ENCODE measurements around the gene SNTG2. TPM values are rescaled to one million over a fixed set of nuclear protein-coding genes. Genes with fewer than 3 reads are reported as not detected.

Gene SNTG2
- total RNA-seq, 3 donors from 2014 or later (not counting 1 experiment from before 2014, with no cell fraction given) = not detected

DNA sequence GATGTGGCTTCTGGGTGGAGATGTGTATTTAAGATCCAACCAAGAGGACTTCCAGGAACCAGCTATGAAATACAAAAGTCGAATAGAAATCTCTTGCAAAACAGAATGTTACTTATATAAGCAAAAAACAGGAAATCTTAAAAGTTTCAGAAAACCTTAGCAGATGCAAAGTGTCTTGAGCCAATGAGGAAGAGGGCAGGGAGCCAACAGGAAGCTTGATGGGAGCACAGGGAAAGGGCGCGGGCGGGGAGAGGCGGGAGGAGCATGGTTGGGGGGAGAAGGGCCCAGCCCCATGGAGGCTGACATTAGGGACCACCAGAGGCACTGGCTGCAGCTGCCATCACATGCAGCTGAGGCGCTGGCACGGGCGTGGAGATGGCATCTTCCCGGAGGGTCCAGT lies 203.3 kb downstream of the SNTG2 start:
- no peak for ATAC-seq
- Histone ChIP-seq H3K27me3 (ENCODE audit: control insufficient read depth, insufficient read depth, low read length) (no peaks in the 10 kb centered on the region), H3K36me3 (ENCODE audit: control insufficient read depth, insufficient read depth, low read length) (no peaks in the 10 kb centered on the region), H3K9me3 (ENCODE audit: control insufficient read depth, insufficient read depth, low read length) (no peaks in the 10 kb centered on the region), H3K4me1 (ENCODE audit: control insufficient read depth, insufficient read depth, low read length) (no peaks in the 10 kb centered on the region), H3K4me3 (ENCODE audit: low read length) (no peak overlapping the region), H3K27ac (ENCODE audit: low read length) (no peak overlapping the region)
- TF ChIP-seq, protein P1, sequence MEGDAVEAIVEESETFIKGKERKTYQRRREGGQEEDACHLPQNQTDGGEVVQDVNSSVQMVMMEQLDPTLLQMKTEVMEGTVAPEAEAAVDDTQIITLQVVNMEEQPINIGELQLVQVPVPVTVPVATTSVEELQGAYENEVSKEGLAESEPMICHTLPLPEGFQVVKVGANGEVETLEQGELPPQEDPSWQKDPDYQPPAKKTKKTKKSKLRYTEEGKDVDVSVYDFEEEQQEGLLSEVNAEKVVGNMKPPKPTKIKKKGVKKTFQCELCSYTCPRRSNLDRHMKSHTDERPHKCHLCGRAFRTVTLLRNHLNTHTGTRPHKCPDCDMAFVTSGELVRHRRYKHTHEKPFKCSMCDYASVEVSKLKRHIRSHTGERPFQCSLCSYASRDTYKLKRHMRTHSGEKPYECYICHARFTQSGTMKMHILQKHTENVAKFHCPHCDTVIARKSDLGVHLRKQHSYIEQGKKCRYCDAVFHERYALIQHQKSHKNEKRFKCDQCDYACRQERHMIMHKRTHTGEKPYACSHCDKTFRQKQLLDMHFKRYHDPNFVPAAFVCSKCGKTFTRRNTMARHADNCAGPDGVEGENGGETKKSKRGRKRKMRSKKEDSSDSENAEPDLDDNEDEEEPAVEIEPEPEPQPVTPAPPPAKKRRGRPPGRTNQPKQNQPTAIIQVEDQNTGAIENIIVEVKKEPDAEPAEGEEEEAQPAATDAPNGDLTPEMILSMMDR (IDR thresholded peaks at IDR 0.05) = no peak
- intact Hi-C loops (cut with micrococcal nuclease) = no loop called here
- Mint-ChIP-seq H3K27me3 (ENCODE audit: low read depth in 2 of 2) (peaks cover 0 to 4% of the 10 kb centered on the region in 2 donors), H3K36me3 (no peaks in the 10 kb centered on the region), H3K9me3 (no peaks in the 10 kb centered on the region), H3K4me3 (no peak overlapping the region), H3K27ac (no peak overlapping the region), H3K4me1 (no peaks in the 10 kb centered on the region)
- 57% methylated on average over 8 of the region's 9 CpGs for WGBS (ENCODE audit: insufficient coverage)
- no peak for DNase-seq

DNA sequence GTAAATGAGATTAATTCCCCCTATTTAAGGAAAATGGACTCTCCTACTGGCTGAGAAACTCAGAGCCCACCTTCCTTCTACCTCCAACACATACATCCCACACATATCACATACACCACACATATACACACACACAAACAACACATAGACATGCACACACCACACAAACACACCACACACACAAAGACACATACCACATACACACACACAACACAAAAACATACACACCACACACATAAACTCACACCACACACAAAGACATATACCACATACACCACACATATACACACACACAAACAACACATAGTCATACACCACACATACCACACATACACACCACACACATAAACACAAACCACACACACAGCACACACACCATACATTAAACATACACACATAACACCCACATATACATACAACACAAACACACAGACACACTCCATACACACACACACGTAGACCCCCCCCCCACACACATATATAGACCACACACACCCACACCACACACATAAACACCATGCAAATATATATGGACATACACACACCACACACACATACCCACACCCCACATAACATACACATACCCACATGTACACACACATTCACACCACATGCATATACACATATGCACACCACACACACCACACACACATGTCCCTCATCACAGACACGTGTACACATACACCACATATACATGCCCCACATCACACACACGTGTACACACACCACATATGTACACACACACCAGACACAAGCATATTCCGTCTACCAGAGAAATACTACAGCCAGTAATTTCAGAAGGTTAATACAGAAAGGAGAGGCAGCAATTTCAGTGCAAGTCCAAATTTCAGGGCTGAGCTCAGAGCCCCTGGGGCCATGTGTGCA lies 204.3 kb downstream of the SNTG2 start:
- ATAC-seq (no peak), DNase-seq (no peak)
- Mint-ChIP-seq H3K27ac (no peak overlapping the region), H3K27me3 (ENCODE audit: low read depth in 2 of 2) (peaks cover 0 to 2% of the 10 kb centered on the region in 2 donors), H3K4me3 (no peak overlapping the region), H3K36me3 (no peaks in the 10 kb centered on the region), H3K4me1 (no peaks in the 10 kb centered on the region), H3K9me3 (no peaks in the 10 kb centered on the region)
- Histone ChIP-seq H3K27me3 (ENCODE audit: control insufficient read depth, insufficient read depth, low read length) (no peaks in the 10 kb centered on the region), H3K9me3 (ENCODE audit: control insufficient read depth, insufficient read depth, low read length) (no peaks in the 10 kb centered on the region), H3K36me3 (ENCODE audit: control insufficient read depth, insufficient read depth, low read length) (no peaks in the 10 kb centered on the region), H3K4me1 (ENCODE audit: control insufficient read depth, insufficient read depth, low read length) (no peaks in the 10 kb centered on the region), H3K27ac (ENCODE audit: low read length) (no peak overlapping the region), H3K4me3 (ENCODE audit: low read length) (no peak overlapping the region)
- intact Hi-C loops (cut with micrococcal nuclease) = no loop called here
- 81% methylated on average over 4 of the region's 4 CpGs for WGBS (ENCODE audit: insufficient coverage)
- TF ChIP-seq, protein P1 (IDR thresholded peaks at IDR 0.05) = no peak

DNA sequence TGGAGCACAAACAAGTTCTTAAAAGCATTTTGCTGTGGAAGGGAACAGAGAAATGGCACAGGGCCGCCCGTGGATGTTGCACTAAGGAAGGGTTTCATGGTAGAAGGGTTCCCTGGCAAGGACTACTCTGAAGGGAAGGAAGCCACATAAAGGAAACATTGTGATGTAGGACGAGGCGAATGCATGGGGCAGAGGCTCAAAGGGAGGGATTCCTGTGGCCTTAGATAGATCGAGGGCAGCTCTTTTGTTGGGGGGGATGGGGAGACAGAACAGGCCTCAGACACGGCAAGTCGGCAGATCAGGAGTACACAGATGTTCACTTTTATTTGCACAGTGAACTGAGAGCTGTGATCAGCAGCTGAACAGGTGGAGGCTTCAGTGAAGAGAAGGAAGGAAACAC lies 205.4 kb downstream of the SNTG2 start:
- TF ChIP-seq, protein P1 (IDR thresholded peaks at IDR 0.05) = no peak
- DNase-seq (no peak), ATAC-seq (no peak)
- no peak overlapping the region for H3K4me3 ChIP-seq (ENCODE audit: low read length)
- no peaks in the 10 kb centered on the region for H3K36me3 ChIP-seq (ENCODE audit: control insufficient read depth, insufficient read depth, low read length)
- WGBS (ENCODE audit: insufficient coverage) = 80% methylated on average over 7 of the region's 7 CpGs
- H3K27me3 ChIP-seq (ENCODE audit: control insufficient read depth, insufficient read depth, low read length) = no peaks in the 10 kb centered on the region
- no peaks in the 10 kb centered on the region for H3K9me3 Mint-ChIP-seq
- intact Hi-C loops (cut with micrococcal nuclease) = no loop called here
- no peaks in the 10 kb centered on the region for H3K4me1 ChIP-seq (ENCODE audit: control insufficient read depth, insufficient read depth, low read length)
- H3K27me3 Mint-ChIP-seq (ENCODE audit: low read depth in 2 of 2) = no peaks in the 10 kb centered on the region
- no peaks in the 10 kb centered on the region for H3K36me3 Mint-ChIP-seq
- H3K27ac Mint-ChIP-seq = no peak overlapping the region
- no peak overlapping the region for H3K4me3 Mint-ChIP-seq
- no peaks in the 10 kb centered on the region for H3K9me3 ChIP-seq (ENCODE audit: control insufficient read depth, insufficient read depth, low read length)
- H3K4me1 Mint-ChIP-seq = no peaks in the 10 kb centered on the region
- no peak overlapping the region for H3K27ac ChIP-seq (ENCODE audit: low read length)

Measured in natural killer cell (primary cell).